Keratinocyte (primary cell): ENCODE data around the gene PRSS35. TPM values are rescaled to one million over a fixed set of nuclear protein-coding genes. Genes with fewer than 3 reads are reported as not detected.

Experiments used
- DNase-seq: peaks from one replicate; pipeline ENCODE4 v3.0.0-alpha.2; 2011; ENCODE audit warnings: low read depth, missing footprints, low spot score
- FAIRE-seq: peaks from 2 replicates; lab custom pipeline; 2011; peaks lifted over from hg19 to GRCh38; lab: Jason Lieb, UNC
- H2AFZ ChIP-seq: 2 replicates; pipeline ENCODE4 v1.6.0; 2012; ENCODE audit warnings: low read length, control low read depth, inconsistent platforms; ENCODE audit not compliant: control insufficient read depth
- H3K27ac ChIP-seq: 2 replicates; pipeline ENCODE4 v1.5.1; 2011; ENCODE audit warnings: low read length; ENCODE audit not compliant: control insufficient read depth, insufficient read depth
- H3K27me3 ChIP-seq: 3 replicates; pipeline ENCODE4 v1.6.0; 2011; ENCODE audit warnings: low read length; ENCODE audit not compliant: control insufficient read depth, insufficient read depth; ENCODE audit errors: extremely low read depth
- H3K36me3 ChIP-seq, 2 experiments: 2 replicates in 1 of 2; 3 replicates in 1 of 2; pipeline ENCODE4 v1.5.1; 2011; ENCODE audit warnings: low read length in 2 of 2, mild to moderate bottlenecking in 1 of 2; ENCODE audit not compliant: control insufficient read depth in 2 of 2, insufficient read depth in 2 of 2; ENCODE audit errors: extremely low read depth in 1 of 2
- H3K4me1 ChIP-seq: 3 replicates; pipeline ENCODE4 v1.5.1; 2011; ENCODE audit warnings: low read length; ENCODE audit not compliant: control insufficient read depth, insufficient read depth; ENCODE audit errors: extremely low read depth
- H3K4me2 ChIP-seq: 3 replicates; pipeline ENCODE4 v1.6.0; 2011; ENCODE audit warnings: low read depth, low read length; ENCODE audit not compliant: control insufficient read depth, insufficient read depth; ENCODE audit errors: extremely low read depth
- H3K4me3 ChIP-seq, 3 experiments: fragments of 200-600 bp in 1 of 3; sonication (generic) in 1 of 3; 2 replicates in 2 of 3; 3 replicates in 1 of 3; pipeline ENCODE4 v1.5.1; 2011 to 2016; ENCODE audit warnings: low read length in 3 of 3, mild to moderate bottlenecking in 3 of 3, control low read depth in 2 of 3, inconsistent platforms in 1 of 3, low read depth in 1 of 3, mixed read lengths in 1 of 3, mixed run types in 1 of 3, moderate library complexity in 1 of 3; ENCODE audit not compliant: control insufficient read depth in 2 of 3, insufficient read depth in 2 of 3; ENCODE audit errors: extremely low read depth in 1 of 3
- H3K79me2 ChIP-seq: 2 replicates; pipeline ENCODE4 v1.6.0; 2012; ENCODE audit warnings: low read length; ENCODE audit not compliant: control insufficient read depth, insufficient read depth
- H3K9ac ChIP-seq: 3 replicates; pipeline ENCODE4 v1.6.0; 2011; ENCODE audit warnings: low read length; ENCODE audit not compliant: control insufficient read depth, insufficient read depth; ENCODE audit errors: extremely low read depth
- H3K9me1 ChIP-seq: 3 replicates; pipeline ENCODE4 v1.6.0; 2011; ENCODE audit warnings: low read length; ENCODE audit not compliant: control insufficient read depth, insufficient read depth; ENCODE audit errors: extremely low read depth
- H3K9me3 ChIP-seq: 2 replicates; pipeline ENCODE4 v1.5.1; 2012; ENCODE audit warnings: low read depth, low read length; ENCODE audit not compliant: control insufficient read depth
- H4K20me1 ChIP-seq: 3 replicates; pipeline ENCODE4 v1.6.0; 2011; ENCODE audit warnings: low read length; ENCODE audit not compliant: control insufficient read depth, insufficient read depth; ENCODE audit errors: extremely low read depth
- CTCF ChIP-seq, 3 experiments: IDR thresholded peaks in 1 of 3; conservative IDR thresholded peaks in 1 of 3; optimal IDR thresholded peaks in 1 of 3; 2 replicates in 2 of 3; 3 replicates in 1 of 3; pipeline versions ENCODE3 to v1.5.1; 2011; ENCODE audit warnings: low read length in 3 of 3, mild to moderate bottlenecking in 3 of 3, moderate library complexity in 2 of 3, control low read depth in 1 of 3, inconsistent platforms in 1 of 3; ENCODE audit not compliant: insufficient read depth in 2 of 3; ENCODE audit errors: extremely low read depth in 1 of 3
- EZH2 ChIP-seq: IDR thresholded peaks from one replicate; pipeline ENCODE4 v1.6.1; 2012; ENCODE audit warnings: inconsistent platforms, mild to moderate bottlenecking, low read length, moderate library complexity
- dilution Hi-C: fragments of 300-500 bp; cut with MboI; formaldehyde crosslinking; loops from one replicate; pipeline ENCODE4 v1.7.0; 2020; ENCODE audit warnings: low sequenced_read_pairs; ENCODE audit not compliant: extremely low pct_ligation_motif_present
- polyA plus RNA-seq, 5 experiments: library from polyadenylated mRNA; depleted of rRNA in 3 of 5; stranded (reverse) in 3 of 5; stranded (forward) in 1 of 5; unstranded in 1 of 5; fragments of >200 nt; gene quantifications; 1 replicate in 1 of 5; 2 replicates in 3 of 5; 3 replicates in 1 of 5; pipeline versions ENCODE4 v1.2.1 to v1.2.3, GENCODE V29; 2011 to 2012; ENCODE audit warnings: missing spikeins in 2 of 5, low read depth in 1 of 5, low replicate concordance in 1 of 5

Gene PRSS35
- polyA plus RNA-seq, 1 donor (not counting 4 experiments of a cell fraction or from before 2014, with no cell fraction given) = 0.04 TPM

GRCh38 chr6:83464381-83465140 lies 47.8 kb upstream of the PRSS35 start:
- Histone ChIP-seq H3K9ac (no peak overlapping the region), H3K27ac (peak overlapping the region; percentile 45), H4K20me1 (no peaks in the 10 kb centered on the region), H3K4me1 (peaks cover 7% of the 10 kb centered on the region), H3K79me2 (no peaks in the 10 kb centered on the region), H3K9me1 (no peaks in the 10 kb centered on the region), H2AFZ (no peak overlapping the region), H3K4me3 (no peak overlapping the region), H3K36me3 (no peaks in the 10 kb centered on the region), H3K9me3 (no peaks in the 10 kb centered on the region), H3K4me2 (peak overlapping the region; percentile 11), H3K27me3 (no peaks in the 10 kb centered on the region)
- DNase-seq = peak; percentile 53
- dilution Hi-C loops = no loop called here
- TF ChIP-seq CTCF (optimal IDR thresholded peaks at IDR 0.05 in 1 of 3, IDR thresholded peaks at IDR 0.05 in 1 of 3, conservative IDR thresholded peaks at IDR 0.05 in 1 of 3; ENCODE audit: extremely low read depth in 1 of 3, insufficient read depth in 2 of 3, low read length in 3 of 3) (no peak), EZH2 (no peak)
- FAIRE-seq = peak; percentile 67

- Histone ChIP-seq H3K27me3 (no peaks in the 10 kb centered on the region), H2AFZ (no peak overlapping the region), H3K27ac (no peak overlapping the region), H3K9ac (no peak overlapping the region), H3K9me1 (no peaks in the 10 kb centered on the region), H3K79me2 (no peaks in the 10 kb centered on the region), H3K4me1 (peaks cover 7% of the 10 kb centered on the region), H3K36me3 (no peaks in the 10 kb centered on the region), H3K4me2 (no peak overlapping the region), H4K20me1 (no peaks in the 10 kb centered on the region), H3K4me3 (no peak overlapping the region), H3K9me3 (no peaks in the 10 kb centered on the region)
- DNase-seq (no peak), FAIRE-seq (no peak)
- dilution Hi-C loops = no loop called here
- TF ChIP-seq CTCF (optimal IDR thresholded peaks at IDR 0.05 in 1 of 3, IDR thresholded peaks at IDR 0.05 in 1 of 3, conservative IDR thresholded peaks at IDR 0.05 in 1 of 3; ENCODE audit: extremely low read depth in 1 of 3, insufficient read depth in 2 of 3, low read length in 3 of 3) (no peak), EZH2 (no peak)
Measured at GRCh38 chr6:83466328-83466727, 46.0 kb upstream of the PRSS35 start.
